Stimulated activated CD4-positive, alpha-beta T cell treated with anti-CD3 and anti-CD28 coated beads, Interleukin-12 subunit alpha, Interleukin-12 subunit beta, amount 100 ng/mL, for 4 hours (primary cell): Measurements from ENCODE around the gene LYZL6.
"Not testable (repeated sequence)": the region's sequence is repeated elsewhere in the genome, so short reads cannot be mapped to it uniquely, and the experiment has no call there.

Source experiments
- DNase-seq: peaks from one replicate; pipeline ENCODE4 v3.0.0-alpha.2; 2020

Gene LYZL6

DNA sequence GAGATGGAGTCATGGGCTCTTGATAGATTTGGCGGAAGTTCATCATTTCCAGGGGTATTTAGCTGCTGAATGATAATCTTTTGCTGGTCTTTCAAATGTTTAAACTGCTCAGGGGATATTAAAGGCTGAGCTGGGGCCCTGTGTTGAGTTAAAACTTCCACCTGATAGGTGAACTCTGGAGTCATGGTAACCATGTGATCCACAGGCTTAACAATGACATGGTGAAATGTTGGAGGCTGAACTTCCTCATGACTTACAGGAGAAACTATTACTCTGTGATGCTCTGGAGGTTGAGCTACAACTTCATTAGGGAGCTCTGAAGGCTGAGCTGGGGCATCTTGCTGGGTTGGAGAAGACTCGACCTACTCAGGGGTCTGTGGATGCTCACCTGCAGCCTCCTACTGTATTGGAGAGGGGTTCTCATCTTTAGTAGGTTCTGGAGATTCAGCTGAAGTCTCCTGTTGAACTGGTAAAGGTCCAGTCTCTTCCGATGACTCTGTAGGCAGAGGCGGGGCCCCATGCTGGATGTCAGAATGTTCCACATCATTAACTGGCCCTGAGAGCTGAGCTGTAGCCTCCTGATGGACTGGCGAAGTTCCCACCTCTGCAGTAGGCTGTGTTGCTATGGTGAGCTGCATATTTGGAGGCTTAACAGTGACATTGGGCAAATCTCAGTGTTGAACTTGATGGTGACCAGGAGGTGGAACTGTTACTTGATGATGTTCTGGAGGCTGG, 37.2 kb downstream of the LYZL6 start:
- no peak for DNase-seq

DNA sequence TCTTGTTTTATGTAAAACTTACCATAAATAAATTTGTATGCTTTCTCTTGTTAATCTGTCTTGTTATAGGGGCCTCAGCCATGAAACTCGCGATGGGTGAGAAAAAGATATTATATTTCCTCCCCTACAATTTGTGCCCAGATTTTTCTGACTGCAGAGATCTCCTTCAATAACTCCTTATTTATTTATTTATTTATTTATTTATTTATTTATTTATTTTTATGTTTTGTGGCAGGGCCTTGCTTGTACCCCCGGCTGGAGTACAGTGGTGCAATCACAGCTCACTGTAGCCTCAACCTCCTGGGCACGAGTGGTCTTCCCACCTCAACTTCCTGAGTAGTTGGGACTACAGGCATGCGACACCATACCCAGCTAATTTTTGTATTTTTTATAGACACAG, 40.1 kb downstream of the LYZL6 start:
- no peak for DNase-seq

DNA sequence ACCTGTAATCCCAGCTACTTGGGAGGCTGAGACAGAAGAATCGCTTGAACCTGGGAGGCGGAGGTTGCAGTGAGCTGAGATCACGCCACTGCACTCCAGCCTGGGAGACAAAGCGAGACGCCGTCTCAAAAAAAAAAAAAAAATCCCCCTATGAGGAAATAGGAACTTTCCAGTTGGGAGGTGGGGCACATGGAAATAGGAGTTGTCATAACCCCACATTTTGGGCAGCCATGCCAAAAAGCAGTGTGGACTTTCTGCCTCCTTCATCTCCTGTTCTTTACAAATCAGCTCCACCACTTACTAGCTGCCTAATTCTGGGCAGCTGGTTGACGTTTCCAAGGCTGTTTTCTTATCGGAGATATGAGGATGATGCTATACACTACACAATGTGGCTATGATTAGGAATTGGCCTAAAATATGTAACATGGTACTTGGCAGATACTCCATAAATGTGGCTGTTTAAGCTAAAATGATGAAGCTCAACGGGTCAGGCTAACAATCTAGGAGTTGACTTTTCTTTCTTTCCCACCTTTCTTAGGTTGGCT, 41.8 kb downstream of the LYZL6 start:
- no peak for DNase-seq

DNA sequence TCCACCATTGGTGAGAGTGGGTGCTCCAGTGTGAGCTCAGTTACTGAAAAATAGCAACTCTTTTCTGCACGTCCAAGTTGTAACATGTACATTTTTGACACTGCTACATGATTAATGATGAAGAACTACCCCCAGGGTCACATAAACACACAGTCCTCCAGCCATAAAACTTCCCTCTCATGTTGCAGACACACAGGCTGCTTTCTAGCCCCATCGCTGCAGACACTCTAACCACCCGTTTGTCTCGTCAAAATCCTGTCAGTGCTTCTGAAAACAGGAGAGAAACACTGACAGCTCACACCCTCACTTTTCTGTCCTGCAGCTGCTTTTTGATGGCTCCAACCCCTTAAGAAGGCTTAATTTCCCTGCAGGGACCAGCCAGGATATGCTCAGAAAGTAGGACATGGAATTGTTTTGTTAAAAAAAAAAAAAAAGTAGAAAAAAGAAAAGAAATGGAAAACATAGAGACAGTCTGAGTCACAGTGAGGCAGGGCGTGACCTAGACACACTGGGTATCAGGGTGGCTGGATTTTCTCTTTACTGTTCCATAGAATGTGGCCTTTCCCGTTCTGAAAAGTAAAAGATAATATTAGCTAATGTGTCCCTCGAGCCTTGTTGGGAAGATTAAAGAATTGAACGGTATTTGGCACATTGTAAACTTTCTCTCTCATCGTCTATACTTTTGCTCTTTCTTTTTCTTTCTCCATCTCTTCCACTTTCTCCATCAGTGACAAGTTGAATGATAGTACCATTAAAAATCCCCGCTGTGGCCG, 42.6 kb downstream of the LYZL6 start:
- DNase-seq, result no peak

DNA sequence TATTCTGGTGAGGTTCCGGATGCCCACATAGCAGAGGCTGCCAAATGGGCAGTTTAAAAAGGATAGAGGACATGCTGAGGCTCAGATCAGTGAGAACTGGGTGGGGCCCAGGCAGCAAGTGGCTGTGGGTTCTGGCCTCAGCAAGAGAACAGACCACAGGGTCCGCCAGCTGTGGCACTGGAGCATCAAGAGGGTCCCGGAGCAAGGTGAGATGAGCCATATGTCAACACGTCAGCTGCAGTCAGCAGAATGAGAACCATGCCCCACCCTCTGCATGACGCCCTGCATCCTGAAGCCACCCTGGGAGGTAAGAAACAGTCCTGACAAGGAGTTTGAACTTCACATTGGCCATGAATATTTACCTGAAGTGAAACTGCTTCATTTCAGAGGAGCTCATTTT, 43.2 kb downstream of the LYZL6 start:
- no peak for DNase-seq

DNA sequence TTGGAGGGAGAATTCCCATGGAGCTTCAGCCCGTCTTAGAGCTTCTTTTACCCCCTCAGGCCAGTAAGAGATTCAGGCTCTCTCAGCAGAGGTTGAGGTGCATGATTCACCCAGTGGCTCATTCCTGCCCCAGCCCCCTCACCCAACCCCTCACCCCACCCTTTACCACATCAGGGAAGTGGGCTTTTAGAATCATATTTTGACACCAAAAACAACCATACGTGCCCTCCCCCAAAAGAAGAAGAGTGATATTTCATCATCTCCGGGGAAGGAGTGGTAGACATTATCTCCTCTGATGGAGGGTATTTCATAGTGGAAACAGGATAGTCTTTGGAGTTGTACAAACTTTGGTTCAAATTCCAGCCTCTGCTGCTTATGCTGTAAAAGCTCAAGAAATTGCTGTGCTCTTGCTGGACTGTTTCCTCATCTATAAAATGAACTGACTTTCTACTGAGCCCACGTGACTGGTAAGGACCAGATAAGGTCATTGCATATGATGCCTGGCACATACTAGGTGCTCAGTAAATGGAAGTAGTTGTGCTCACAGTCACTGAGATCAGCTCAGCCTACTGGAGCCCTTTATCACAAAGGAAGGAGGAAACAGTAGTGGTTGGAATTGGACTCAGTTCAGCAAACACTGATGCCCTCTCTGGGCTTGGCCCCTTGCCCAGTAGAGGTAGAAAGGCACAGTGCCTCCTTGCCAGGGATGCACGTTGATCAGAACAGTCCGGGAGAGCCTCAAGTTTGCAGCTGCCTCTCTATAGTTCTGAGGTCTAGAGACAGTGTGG, 45.0 kb downstream of the LYZL6 start:
- no peak for DNase-seq

DNA sequence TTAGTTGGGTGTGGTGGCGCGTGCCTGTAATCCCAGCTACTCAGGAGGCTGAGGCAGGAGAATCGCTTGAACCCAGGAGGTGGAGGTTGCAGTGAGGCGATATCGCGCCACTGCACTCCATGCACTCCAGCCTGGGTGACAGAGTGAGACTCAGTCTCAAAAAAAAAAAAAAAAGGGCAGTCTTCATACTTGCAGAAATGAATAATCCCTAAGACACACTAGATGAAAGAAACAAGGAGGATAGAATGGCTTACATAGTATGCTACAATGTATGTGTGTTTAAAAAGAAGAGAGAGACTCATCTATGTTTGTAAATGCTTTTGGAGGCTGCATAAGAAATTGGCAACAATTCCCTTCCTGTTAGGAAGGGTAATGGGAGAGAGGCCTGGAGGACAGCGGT, 45.7 kb downstream of the LYZL6 start:
- DNase-seq, result not testable (repeated sequence)

DNA sequence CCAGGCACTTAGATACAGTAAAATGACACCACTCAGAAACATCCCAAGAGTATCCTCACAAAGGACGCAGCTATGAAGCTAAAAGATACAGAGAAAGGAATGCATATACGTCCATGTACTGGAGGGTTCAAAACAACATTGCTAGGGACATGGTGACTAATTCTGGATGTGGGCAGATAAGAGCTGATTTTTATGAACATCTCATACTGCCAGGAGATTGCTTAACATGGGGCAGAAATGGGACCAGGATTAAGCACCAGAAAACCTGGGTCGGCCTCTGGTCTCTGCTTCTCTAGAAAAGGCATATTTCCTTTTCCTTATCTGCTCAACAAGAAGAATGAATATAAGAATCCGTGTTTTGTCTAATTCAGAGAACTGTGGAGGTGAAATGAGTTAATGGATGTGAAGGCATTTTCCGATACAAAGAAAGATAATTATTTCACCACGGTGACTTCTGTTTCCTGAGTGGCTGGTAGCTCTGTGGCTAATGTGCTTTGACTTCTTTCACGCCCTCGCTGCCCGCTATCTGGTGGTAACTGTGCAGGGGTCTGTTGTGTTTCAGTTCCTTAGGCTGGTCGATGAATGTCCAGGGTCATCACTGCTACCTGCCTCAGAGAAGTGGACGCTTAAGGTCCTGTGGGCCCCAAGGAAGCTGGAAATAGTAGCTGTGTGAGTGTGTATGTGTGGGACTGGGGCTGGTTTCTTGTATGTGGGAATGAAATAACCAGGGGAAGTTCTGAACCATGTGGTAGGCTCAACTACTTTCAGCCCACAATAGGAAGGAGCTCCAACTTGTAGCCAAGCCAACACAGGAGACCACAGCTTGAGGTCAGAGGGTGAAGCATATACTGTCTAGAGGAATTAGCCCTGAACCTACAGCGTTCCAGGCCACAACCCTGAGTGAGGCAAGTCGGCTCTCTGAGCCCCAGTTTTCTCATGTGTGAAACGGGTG, 47.6 kb downstream of the LYZL6 start:
- no peak for DNase-seq

DNA sequence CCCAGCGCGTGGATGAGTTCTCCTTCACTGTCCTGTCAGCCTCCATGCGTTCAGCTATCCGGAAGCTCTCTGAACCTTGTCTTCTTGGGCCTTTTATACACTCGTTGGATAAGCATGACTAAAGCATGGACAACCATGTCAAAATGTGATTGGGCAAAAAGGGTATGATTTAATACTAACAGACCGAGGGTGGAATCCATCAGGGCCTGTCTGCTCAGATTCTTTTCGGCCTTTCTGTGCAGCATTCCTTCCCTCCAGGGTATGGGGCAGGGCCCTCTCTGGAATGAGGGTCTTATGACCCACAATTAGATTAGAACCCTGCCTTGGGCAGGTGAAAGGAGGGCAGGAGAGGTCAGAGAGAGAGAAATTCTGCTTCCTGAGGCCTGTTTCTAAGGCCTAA, 49.3 kb downstream of the LYZL6 start:
- no peak for DNase-seq

DNA sequence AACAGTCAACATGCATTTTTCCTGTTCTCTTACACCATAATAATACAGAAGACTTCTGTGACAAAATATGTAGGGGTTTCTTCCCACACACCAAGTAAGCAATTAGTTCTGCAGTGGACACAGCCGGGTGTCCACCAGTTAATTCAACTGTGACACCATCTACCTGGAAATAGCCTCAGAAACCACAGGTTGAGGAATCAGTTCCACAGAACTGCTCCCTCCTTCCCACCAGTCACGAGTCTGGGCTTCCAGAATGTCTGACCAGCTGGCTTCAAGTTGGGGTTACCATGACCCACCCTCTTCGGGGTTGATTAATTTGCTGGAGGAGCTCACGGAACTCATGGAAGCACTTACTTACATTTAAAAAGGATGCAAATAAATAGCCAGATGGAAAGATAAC, 49.8 kb downstream of the LYZL6 start:
- no peak for DNase-seq

DNA sequence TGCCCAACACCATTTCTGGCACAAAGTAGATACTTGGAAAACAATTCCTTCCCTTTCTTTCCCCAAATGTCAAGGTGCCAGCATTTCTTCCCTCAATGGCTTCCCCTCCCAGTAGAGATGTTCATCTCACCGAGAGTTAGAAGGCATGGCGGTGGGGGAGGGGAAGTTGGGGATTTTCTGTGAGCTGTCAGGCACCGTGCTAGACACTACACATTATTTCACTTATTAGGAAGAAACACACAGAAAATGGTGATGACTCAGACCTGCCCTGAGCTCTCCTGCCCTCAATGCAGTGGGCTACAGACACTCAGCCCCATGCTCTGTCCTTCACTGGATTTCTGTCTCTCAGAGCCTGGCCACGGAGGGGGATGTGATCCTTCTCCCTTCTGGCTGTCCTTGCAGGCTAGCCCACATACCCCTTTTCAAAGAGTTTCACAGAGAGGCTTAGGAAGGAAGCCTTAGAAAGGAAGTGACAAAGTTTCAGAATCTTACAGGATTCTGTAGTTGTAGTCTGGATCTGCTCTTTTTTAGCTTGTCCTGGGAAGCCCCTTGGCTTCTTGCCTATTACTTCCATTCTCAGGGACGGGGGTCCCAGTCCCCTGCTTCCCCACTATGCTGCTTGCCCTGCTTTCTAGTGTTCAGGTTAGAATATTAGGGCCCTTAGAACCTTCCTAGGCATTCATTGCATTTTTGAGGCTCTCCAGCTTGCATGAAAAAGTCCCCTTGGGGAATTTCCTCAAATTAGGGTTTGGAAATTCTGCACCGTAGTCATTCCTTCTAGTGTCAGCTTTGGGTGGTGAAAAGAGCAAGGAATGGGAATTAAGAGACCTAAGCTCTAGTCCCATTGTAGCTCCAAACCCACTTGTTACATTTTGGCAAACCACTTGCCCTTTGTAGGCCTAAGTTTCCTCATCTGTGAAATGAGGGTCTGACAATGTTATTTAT, 51.1 kb downstream of the LYZL6 start:
- peak; percentile 41 for DNase-seq

DNA sequence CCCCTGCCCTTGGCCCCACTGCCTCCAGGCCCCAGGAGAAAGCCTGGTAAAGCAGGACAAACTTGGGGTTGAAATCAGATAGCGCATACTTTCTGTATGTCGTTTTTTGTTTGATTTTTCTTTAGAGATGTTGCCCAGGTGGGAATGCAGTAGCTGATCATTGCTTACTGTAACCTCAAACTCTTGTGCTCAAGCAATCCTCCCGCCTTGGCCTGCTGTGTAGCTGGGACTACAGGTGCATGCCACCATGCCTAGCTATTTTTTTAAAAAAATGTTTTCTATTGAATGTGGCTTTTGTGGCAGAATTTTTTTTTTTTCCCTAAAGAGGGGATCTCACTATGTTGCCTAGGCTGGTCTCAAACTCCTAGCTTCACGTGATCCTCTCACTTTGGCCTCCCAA, 52.2 kb downstream of the LYZL6 start:
- DNase-seq, result no peak

DNA sequence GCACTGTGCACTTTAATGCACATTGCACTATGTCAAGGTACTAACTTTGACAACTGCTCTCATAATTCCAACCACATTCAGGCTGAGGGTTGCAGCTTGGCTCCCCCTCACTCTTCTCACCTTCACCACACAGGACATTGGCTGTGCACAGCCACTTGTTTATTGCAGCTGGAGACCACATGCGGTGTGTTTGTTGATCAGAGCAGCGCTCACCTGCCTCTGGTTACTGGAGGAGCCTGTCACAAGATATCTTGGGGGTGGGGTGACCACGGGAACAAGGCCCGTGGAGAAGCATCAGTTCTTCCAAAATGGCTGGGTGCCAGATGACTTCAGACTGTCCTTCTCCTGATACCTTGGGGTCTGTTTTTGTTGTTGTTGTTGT, 52.7 kb downstream of the LYZL6 start:
- no peak for DNase-seq

DNA sequence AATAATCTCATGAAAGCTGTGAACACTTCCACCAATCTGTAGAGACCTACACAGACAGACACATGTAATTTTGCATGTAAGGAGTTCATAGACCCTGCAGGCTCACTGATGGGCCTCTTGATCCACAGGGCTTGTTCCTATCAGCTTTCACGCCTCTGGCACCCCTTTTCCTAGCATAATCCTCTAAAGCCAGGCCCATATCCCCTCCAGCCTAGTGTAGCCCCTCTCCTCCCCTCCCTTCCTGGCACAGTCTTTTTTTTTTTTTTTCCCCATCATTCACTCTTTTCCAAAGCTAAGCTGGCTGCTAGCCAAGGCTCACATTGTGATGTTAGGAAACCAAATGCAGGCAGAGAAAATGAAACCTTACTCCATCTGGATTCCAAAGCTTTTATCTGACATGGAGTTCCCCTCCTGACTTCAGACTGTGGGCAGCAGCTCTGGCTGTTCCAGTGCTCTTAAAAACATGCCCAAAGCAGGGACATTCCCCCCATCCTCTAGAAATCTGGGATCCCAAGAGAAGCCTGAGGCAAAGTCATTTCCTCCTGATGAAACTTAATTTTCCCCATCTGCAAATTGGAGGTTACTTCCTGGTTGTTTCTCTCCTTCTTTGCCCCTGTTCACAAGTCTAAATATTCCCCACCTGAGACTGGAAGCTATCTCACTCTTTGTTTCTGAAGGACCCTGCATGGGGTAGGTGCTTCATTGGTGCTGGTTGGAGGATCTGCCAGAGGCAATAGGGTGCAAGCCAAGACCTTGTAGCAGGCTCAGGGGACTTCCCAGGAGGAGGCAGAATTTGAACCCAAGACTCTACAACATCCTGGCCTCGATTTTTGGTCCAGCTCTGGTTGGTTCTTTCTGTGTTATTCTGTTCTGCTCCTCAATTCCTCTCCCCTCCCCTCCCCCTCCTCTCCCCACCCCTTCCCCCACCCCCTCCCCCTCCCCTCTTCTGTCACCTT, 53.4 kb downstream of the LYZL6 start:
- no peak for DNase-seq

DNA sequence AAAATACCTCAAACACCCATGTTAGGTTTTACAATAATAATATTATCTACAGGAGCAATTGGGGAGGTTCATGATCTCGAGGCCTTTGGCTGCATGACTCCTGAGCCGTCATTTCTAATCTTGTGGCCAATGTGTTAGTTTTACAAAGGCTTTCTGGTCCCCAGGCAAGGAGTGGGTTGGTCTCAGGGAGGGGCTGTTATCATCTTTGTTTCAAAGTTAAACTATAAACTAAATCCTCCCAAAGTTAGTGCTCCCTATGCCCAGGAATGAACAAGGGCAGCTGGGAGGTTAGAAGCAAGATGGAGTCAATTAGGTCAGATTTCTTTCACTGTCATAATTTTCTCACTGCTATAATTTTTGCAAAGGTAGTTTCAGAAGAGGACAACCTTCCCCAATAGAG, 54.3 kb downstream of the LYZL6 start:
- no peak for DNase-seq
